ENCODE results near the gene PRUNE2.

Gene PRUNE2

DNA sequence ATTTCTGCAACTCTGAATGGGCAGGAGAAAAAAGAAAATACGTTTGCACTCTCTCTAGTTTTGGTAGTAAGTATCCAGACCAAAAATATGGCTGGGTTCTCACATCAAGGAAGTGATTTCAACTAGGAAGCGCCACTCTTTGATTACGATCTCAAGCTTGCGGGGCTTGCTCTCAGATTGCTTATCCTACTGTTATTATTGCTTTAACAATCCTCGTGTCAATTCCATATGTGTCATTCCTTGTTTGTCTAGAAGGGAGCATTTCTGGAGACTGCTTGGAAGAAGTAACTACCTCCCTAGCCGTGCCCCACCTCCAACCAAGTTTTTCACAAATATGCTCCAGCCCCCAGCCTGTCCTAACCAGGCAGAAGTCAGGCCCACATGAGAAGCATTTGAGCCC lies 3.5 kb downstream of the PRUNE2 start:
- no peak for DNase-seq (ENCODE audit: low read depth, low spot score)

DNA sequence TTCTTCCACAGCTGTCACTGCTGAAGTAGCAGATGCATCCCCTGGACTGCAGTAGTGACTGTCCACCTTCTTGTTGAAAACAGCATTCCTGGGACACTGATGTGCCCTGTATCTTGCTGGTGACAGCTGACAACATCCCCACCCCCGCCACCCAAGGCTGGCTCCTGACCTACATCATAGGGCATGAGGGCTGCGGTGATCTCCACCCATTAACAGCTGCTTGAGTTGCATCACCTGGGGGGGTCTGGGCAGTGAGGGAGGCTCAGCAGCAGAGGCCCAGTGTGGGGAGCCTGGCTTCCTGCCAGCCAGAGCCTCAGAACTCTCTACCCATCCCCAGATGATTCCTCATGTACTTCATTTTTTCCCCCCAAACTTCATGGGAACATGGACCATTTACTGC lies 4.1 kb downstream of the PRUNE2 start:
- no peak for DNase-seq (ENCODE audit: low read depth, low spot score)

DNA sequence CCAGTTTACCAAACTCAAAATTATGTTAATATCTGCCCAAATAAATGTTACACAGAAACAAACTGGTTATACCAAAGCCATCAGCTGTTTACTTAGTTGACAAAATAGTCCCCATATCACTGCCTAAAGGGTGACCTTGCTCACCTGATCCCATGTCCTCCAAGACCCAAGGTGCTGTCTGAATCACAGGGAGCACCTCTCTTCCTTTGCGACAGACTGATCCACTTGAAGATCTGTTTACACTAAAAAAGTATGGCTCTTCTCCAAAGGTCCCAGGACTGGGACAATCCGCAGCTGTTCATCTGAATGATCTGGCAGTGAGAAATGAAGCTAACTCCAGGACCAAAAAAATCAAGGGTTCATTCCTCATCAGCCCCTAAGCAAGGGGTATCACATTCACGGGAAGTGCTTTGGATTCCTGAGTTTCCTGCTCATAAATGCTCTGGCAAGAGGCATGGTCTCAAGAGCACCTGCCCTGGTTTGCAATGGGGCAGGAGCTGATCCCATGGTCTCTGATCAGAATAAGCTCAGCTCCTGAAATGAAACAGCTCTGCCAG lies 5.0 kb downstream of the PRUNE2 start:
- DNase-seq (ENCODE audit: low read depth, low spot score) = no peak

DNA sequence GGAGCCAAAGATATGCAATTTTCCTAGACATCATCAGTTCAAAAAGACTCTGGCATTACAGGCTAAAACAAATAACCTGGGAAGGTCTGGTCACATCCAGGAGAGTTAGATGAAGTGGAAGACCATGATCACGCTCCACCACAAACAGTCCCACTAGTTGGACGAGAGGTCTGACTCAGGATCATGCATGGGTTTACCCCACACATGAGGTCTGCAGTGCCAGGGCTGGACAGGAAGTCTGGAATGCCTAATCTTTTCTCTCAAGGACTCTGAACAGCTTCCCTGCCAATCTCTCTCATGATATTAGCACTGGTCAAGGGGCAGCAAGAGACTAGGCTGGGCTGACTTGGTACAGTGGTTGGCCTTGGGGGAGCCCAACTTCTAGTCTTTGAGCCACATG lies 7.1 kb downstream of the PRUNE2 start:
- DNase-seq (ENCODE audit: low read depth, low spot score) = no peak

DNA sequence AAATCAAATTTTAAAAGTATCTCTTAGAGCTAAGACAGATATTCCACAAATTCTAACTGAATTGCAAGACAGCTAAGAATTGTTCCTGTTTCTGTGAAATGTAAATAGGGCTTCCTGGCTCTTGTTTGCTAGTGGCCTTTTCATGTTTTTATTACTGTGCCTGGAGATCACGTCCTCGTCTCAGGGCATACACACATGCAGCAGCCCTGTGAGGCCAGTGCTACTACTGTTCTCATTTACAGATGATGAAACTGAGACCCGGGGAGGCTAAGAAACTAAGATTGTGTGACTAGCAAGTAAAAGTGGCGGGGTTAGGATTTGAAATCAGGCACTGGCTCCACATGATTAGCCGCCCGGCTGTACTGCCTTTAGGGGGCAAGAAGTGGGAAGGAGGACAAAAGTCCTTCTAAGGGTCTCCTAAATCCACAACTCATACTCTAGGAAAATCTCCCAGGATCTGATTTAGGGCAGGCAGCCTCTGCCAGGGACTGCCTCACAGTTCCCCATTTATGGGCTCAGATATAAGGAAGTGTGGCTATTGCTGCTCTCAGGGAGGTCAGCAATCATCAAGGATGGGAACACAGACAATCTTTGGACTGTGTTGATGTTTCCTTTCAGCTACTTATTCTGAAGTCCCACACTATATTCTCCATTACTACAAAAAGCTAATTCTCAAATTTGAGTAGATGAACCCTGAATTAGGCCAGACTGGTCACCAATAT lies 7.9 kb downstream of the PRUNE2 start:
- DNase-seq (ENCODE audit: low read depth, low spot score) = no peak

GRCh38 chr9:76896035-76896434 lies 9.9 kb downstream of the PRUNE2 start:
- no peak for DNase-seq (ENCODE audit: low read depth, low spot score)

DNA sequence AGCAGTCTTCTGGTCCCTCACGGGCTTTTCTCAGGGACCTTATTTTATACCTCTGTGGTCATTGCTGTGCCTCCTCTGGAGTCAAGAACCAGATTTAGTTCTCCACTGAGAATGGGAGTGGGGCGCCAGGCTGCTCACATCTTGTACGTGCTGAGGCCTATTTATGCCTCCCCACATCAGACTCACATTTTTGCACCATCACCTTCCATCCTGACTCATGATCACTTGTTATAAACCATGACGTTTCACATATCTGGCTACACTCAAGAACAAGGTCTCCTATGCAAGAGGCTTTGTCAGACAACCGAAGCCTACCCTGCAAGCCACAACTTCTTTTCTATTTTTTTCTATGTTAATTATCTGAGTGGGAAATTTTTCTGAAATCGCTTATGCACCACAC lies 10.7 kb downstream of the PRUNE2 start:
- no peak for DNase-seq (ENCODE audit: low read depth, low spot score)

DNA sequence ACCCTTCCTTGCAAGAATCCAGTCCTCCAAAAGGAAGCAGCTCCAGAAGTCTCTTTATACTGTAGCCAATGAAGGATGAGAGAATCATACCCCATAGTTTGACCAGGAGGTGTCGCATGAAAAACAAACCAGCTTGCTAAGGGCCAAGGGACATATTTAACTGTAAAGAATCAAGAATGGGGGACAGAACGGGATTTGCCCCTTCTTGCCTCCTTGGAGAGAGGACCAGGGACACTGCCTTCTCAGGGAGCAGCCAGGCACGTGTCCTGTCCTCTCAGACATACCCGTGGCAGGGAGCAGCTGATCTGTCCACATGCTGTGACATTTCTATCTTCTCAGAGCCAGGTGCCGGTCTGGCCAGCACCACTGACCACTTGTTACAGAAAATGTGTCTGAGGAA lies 11.7 kb downstream of the PRUNE2 start:
- no peak for DNase-seq (ENCODE audit: low read depth, low spot score)

DNA sequence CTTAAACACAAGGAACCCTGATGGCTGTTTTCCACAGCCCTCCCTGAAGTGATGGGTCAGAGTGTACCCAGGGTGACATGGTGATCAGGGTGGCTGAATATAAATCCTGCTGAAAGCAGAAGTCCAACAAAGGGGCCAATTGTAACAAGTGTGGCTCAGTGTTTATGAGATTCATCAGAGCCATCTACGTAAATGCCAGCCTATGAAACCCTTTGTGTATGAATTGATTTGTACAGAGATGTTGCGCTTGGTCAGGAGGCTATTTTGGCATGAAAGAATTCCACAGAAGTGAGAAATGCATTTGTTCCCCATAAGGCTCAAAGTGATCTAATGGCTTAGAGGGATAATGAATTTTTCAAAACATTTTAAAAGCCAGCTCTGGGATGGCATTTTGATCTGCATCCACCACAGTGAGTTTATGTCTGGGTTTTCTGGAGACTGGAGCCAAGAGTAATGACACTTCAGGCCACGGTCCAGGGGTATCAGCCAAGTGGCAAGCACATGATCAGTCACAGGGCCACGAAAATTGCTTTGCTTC lies 12.4 kb downstream of the PRUNE2 start:
- no peak for DNase-seq (ENCODE audit: low read depth, low spot score)

- no peak for DNase-seq (ENCODE audit: low read depth, low spot score)
Observed at GRCh38 chr9:76891874-76892273, 14.0 kb downstream of the PRUNE2 start.

DNA sequence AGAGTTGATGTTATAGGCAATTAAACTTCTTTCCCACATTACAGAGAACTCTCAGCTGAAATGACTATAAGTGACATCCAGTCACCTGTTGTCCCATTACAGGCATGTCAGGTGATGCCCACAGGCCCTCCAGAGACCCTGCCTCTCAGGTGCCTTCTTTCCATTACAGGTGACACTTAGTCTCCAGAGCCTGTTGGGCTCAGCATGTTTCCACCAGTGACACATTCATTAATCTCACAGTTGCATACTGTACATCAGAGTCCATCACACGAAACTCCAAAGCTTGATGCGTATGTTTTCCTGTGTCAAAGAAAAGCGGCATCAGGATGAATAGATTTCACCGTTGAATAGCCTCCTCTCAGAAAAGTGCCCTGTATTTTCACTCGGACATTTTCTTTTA lies 14.6 kb downstream of the PRUNE2 start:
- no peak for DNase-seq (ENCODE audit: low read depth, low spot score)

DNA sequence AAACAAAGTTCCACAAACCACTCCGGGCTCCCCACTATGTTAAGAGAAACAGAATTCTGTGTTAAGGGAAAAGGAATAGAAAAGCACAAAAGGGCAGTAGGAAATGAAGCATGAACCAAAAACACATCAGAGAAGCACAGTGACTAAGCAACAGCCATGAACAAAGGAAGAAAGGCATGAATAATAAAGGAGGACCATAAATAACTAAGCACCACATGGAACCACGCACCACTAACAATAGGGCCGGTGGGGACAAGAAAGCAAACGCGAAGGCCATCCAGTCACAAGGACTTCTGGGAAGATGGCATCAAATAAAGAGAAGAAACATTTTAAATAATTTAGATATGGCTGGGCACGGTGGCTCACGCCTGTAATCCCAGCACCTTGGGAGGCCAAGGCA lies 18.0 kb downstream of the PRUNE2 start:
- no peak for DNase-seq (ENCODE audit: low read depth, low spot score)

- no peak for DNase-seq (ENCODE audit: low read depth, low spot score)
Observed at GRCh38 chr9:76887003-76887821, 18.7 kb downstream of the PRUNE2 start.

GRCh38 chr9:76886318-76886717 lies 19.6 kb downstream of the PRUNE2 start:
- no peak for DNase-seq (ENCODE audit: low read depth, low spot score)

DNA sequence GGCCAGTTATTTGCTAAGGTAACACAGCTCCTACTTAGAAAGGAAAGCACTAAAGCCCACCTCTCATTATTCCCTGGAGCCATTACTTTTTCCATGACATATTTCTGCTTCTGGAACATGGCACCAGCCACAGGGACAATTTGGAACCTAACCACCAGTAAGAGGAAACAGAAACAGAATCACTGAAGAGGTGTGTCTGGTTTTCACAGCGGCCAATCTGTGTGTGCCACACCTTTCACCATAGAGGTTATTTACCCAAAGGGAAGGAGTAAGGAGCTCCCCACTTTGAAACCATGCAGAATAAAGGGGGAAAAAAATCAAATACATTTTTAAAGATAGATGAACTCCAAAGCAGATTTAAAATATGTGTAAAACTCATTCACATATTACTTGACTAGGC lies 21.1 kb downstream of the PRUNE2 start:
- no peak for DNase-seq (ENCODE audit: low read depth, low spot score)

DNA sequence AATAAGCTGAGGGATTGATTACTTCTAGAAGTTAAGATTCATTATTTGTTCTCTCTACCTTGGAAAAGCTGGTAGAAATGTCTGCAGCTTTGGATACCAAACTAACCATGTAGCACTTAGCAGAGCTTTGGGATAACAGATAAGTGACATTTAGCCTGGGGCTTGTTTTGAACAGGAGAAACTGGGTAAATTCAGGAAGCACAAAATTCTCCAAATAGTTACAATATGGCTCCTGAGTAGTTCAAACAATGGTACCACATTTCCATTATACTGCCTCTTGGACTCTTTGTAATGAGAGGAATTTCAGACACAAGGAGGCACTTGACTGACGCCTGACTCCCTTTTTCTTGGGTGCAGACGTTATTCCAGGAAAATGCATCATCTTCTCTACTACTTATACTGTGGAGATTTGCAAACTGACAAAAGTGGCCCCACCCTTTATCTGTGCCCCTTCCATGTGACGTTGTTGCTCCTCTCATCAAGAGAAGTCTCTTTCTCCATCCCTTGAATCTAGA lies 22.5 kb downstream of the PRUNE2 start:
- no peak for DNase-seq (ENCODE audit: low read depth, low spot score)

DNA sequence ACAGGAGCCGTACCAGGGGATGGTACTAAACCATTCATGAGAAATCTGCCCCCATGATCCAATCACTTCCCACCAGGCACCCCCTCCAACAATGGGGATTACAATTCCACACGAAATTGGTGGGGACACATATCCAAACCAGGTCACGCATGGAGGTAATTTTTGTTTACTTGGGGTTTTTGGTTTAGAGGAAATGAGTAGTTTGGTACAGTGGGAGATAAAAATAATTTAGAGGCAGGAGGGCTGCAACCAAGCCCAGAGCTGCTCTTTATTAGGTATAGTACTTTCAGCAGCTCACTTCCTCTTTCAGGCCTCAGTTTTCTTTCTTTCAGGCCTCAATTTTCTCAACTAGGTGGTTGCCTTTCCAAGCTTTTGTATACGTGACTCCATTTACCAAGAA lies 23.2 kb downstream of the PRUNE2 start:
- DNase-seq (ENCODE audit: low read depth, low spot score) = no peak

- no peak for DNase-seq (ENCODE audit: low read depth, low spot score)
Observed at GRCh38 chr9:76880210-76880609, 25.7 kb downstream of the PRUNE2 start.

GRCh38 chr9:76878933-76879332 lies 27.0 kb downstream of the PRUNE2 start:
- no peak for DNase-seq (ENCODE audit: low read depth, low spot score)

- no peak for DNase-seq (ENCODE audit: low read depth, low spot score)
Observed at GRCh38 chr9:76877961-76878360, 28.0 kb downstream of the PRUNE2 start.

DNA sequence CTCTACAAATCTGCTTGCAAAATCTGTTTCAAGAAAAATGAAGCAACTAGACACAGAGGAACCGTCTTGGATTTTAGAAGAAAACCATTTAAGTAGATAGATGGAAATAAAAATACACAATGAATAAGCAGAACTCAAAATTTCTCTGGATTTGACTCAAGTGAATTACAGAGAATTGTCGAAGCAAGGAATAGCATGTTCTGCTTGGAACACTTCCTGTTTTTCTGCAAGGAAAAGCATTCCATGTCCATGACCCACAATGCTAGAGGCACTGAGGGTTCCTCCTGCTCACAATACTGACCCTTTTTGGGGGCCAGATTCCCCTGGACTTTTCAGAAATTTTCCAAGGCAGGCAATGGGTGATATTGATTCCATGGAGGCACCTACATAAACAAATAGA lies 29.8 kb downstream of the PRUNE2 start:
- no peak for DNase-seq (ENCODE audit: low read depth, low spot score)

DNA sequence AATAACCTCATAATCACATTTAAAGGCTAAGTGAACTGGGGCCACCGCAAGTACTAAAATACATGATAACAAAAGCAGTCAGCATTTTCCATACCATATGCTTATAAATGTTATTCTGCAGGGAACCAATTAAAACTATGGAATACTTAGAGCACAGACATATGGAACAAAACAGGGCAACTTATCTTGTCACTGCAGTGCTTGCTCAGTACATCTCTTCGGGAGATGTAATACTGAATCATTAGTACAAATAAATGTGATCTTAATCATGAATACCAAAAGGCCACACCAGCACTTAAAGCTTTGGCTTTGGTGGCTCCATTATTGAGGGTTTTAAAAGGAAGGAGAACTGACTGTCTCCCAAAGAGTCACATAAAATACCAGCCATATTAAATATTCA lies 32.1 kb downstream of the PRUNE2 start:
- DNase-seq (ENCODE audit: low read depth, low spot score) = no peak

All from activated naive CD8-positive, alpha-beta T cell treated with anti-CD3 and anti-CD28 coated beads, Interleukin-2, amount 50 U/mL, for 16 hours (primary cell).